ENCODE measurements around the gene ACVR1.
"Not testable (repeated sequence)": the region's sequence is repeated elsewhere in the genome, so short reads cannot be mapped to it uniquely, and the experiment has no call there.

ACVR1 gene

GRCh38 chr2:157830266-157830665, 45.9 kb downstream of the ACVR1 start:
- ATAC-seq (ENCODE audit: insufficient read depth, low read depth) (no peak), DNase-seq (no peak)
- H3K79me2 ChIP-seq (ENCODE audit: insufficient read depth, low read length) = no peaks in the 10 kb centered on the region
- peaks cover 9% of the 10 kb centered on the region for H3K27me3 ChIP-seq (ENCODE audit: insufficient read depth, low read length, poor library complexity)
- H3K9ac ChIP-seq (ENCODE audit: low read depth, low read length) = no peak overlapping the region
- H3K36me3 ChIP-seq (ENCODE audit: insufficient read depth, low read length) = no peaks in the 10 kb centered on the region
- no peak for TF ChIP-seq CTCF (IDR thresholded peaks at IDR 0.05; ENCODE audit: borderline replicate concordance, extremely low read depth, low read length, poor library complexity, severe bottlenecking)
- TF ChIP-seq EZH2 (IDR thresholded peaks at IDR 0.05; ENCODE audit: borderline replicate concordance, low read depth, low read length, severe bottlenecking) = no peak
- no peaks in the 10 kb centered on the region; the same call in 1 of the 2 replicates for H4K20me1 ChIP-seq (ENCODE audit: insufficient read depth, low read length)
- no peaks in the 10 kb centered on the region for H3K9me3 ChIP-seq (ENCODE audit: insufficient read depth, low read length, severe bottlenecking)
- H3K4me3 ChIP-seq (ENCODE audit: low read depth in 1 of 2, low read length in 2 of 2) = no peak overlapping the region
- H3K4me2 ChIP-seq (ENCODE audit: insufficient read depth, low read length) = no peak overlapping the region
- H2AFZ ChIP-seq (ENCODE audit: low read depth, low read length) = no peak overlapping the region
- H3K4me1 ChIP-seq (ENCODE audit: insufficient read depth, low read length) = no peaks in the 10 kb centered on the region
- H3K27ac ChIP-seq (ENCODE audit: low read length) = no peak overlapping the region

- Histone ChIP-seq H3K4me3 (ENCODE audit: low read depth in 1 of 2, low read length in 2 of 2) (no peak overlapping the region), H3K27me3 (ENCODE audit: insufficient read depth, low read length, poor library complexity) (peaks cover 5% of the 10 kb centered on the region), H3K79me2 (ENCODE audit: insufficient read depth, low read length) (no peaks in the 10 kb centered on the region), H3K4me1 (ENCODE audit: insufficient read depth, low read length) (no peaks in the 10 kb centered on the region), H2AFZ (ENCODE audit: low read depth, low read length) (no peak overlapping the region), H3K4me2 (ENCODE audit: insufficient read depth, low read length) (no peak overlapping the region), H3K9ac (ENCODE audit: low read depth, low read length) (no peak overlapping the region), H3K27ac (ENCODE audit: low read length) (no peak overlapping the region), H3K36me3 (ENCODE audit: insufficient read depth, low read length) (no peaks in the 10 kb centered on the region), H4K20me1 (ENCODE audit: insufficient read depth, low read length) (no peaks in the 10 kb centered on the region), H3K9me3 (ENCODE audit: insufficient read depth, low read length, severe bottlenecking) (no peaks in the 10 kb centered on the region)
- ATAC-seq (ENCODE audit: insufficient read depth, low read depth) (no peak), DNase-seq (no peak)
- TF ChIP-seq EZH2 (IDR thresholded peaks at IDR 0.05; ENCODE audit: borderline replicate concordance, low read depth, low read length, severe bottlenecking) (no peak), CTCF (IDR thresholded peaks at IDR 0.05; ENCODE audit: borderline replicate concordance, extremely low read depth, low read length, poor library complexity, severe bottlenecking) (no peak)
These were observed 48.8 kb downstream of the ACVR1 start for GRCh38 chr2:157827377-157827776.

GRCh38 chr2:157826644-157827043, 49.5 kb downstream of the ACVR1 start:
- H3K36me3 ChIP-seq (ENCODE audit: insufficient read depth, low read length); H3K27ac ChIP-seq (ENCODE audit: low read length); H3K9ac ChIP-seq (ENCODE audit: low read depth, low read length); ATAC-seq (ENCODE audit: insufficient read depth, low read depth); H4K20me1 ChIP-seq (ENCODE audit: insufficient read depth, low read length); H3K27me3 ChIP-seq (ENCODE audit: insufficient read depth, low read length, poor library complexity); DNase-seq; H3K4me1 ChIP-seq (ENCODE audit: insufficient read depth, low read length); H2AFZ ChIP-seq (ENCODE audit: low read depth, low read length); H3K4me2 ChIP-seq (ENCODE audit: insufficient read depth, low read length); H3K79me2 ChIP-seq (ENCODE audit: insufficient read depth, low read length); H3K9me3 ChIP-seq (ENCODE audit: insufficient read depth, low read length, severe bottlenecking); H3K4me3 ChIP-seq (ENCODE audit: low read depth in 1 of 2, low read length in 2 of 2): not testable (repeated sequence)

- no peak overlapping the region for H3K4me2 ChIP-seq (ENCODE audit: insufficient read depth, low read length)
- H3K27ac ChIP-seq (ENCODE audit: low read length) = no peak overlapping the region
- no peak for TF ChIP-seq CTCF (IDR thresholded peaks at IDR 0.05; ENCODE audit: borderline replicate concordance, extremely low read depth, low read length, poor library complexity, severe bottlenecking)
- no peaks in the 10 kb centered on the region for H4K20me1 ChIP-seq (ENCODE audit: insufficient read depth, low read length)
- H3K4me1 ChIP-seq (ENCODE audit: insufficient read depth, low read length) = no peaks in the 10 kb centered on the region
- H2AFZ ChIP-seq (ENCODE audit: low read depth, low read length) = no peak overlapping the region
- H3K27me3 ChIP-seq (ENCODE audit: insufficient read depth, low read length, poor library complexity) = no peaks in the 10 kb centered on the region
- ATAC-seq (ENCODE audit: insufficient read depth, low read depth) (no peak), DNase-seq (no peak)
- H3K79me2 ChIP-seq (ENCODE audit: insufficient read depth, low read length) = no peaks in the 10 kb centered on the region
- no peak overlapping the region for H3K4me3 ChIP-seq (ENCODE audit: low read depth in 1 of 2, low read length in 2 of 2)
- H3K9ac ChIP-seq (ENCODE audit: low read depth, low read length) = no peak overlapping the region
- no peaks in the 10 kb centered on the region for H3K36me3 ChIP-seq (ENCODE audit: insufficient read depth, low read length)
- H3K9me3 ChIP-seq (ENCODE audit: insufficient read depth, low read length, severe bottlenecking) = no peaks in the 10 kb centered on the region
These were observed 50.2 kb downstream of the ACVR1 start for GRCh38 chr2:157825885-157826284.
